ENCODE measurements around the gene WDR45B. TPM values are rescaled to one million over a fixed set of nuclear protein-coding genes. Genes with fewer than 3 reads are reported as not detected.

Gene WDR45B
- total RNA-seq, 1 experiment from 2014 or later = 62.5 TPM

DNA sequence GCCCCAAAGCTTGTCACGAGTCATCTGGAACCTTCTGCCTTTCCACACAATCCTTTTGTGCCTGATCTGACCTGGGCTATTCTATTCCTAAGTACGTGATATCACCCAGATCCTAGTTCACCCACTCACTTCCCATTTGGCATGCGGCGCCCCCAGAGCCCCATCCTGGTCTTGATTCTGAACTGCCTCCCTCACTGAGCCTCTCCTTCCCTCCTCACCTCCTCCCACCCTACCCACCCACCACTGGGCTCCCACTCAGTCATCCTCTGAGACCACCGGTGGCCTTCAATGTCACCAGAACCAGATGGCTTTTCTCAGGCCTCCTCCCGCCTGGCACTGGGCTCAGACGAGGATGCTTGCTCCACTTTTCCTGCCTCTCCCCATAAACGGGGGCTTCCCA, 18.5 kb downstream of the WDR45B start:
- DNase-seq (ENCODE audit: low read depth) = no peak

GRCh38 chr17:82627405-82627804, 20.8 kb downstream of the WDR45B start:
- DNase-seq (ENCODE audit: low read depth) = no peak

GRCh38 chr17:82623707-82624106, 24.5 kb downstream of the WDR45B start:
- no peak for DNase-seq (ENCODE audit: low read depth)

- no peak for DNase-seq (ENCODE audit: low read depth)
Measured at GRCh38 chr17:82619641-82620040, 28.6 kb downstream of the WDR45B start.

GRCh38 chr17:82619211-82619610, 29.0 kb downstream of the WDR45B start:
- DNase-seq (ENCODE audit: low read depth) = no peak

DNA sequence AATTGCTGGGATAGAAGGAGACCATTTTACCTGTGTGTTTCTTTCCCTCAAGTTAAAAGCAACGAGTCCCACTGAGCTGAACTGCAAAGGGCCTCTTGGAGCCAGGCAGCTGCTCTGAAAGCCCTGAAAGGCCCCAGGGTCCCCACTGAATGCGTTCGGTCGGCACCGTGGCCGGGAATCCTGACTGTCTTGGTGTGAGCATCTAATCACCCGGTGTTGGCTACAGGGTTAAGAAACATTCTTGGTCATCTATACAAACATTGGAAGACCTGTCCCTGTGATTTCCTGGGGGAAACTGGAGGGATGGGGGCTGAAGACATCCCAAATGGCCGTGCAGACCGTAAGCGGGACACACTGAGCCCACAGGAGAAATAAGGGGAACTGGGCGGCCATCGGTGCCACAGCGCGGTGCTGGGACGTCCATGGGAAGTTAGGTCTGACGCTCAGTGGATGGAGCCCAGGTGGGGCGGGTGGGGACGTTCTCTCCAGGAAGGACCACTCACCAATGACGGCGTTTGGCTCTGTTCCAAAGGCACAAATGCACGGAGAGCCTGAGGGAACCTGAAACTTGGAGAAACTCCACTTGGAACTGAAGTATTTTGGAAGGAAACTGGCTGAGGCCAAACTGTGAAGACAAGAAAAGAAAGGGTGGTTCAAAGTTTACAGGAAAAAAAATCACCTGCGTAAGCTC, 32.1 kb downstream of the WDR45B start:
- DNase-seq (ENCODE audit: low read depth) = no peak

DNA sequence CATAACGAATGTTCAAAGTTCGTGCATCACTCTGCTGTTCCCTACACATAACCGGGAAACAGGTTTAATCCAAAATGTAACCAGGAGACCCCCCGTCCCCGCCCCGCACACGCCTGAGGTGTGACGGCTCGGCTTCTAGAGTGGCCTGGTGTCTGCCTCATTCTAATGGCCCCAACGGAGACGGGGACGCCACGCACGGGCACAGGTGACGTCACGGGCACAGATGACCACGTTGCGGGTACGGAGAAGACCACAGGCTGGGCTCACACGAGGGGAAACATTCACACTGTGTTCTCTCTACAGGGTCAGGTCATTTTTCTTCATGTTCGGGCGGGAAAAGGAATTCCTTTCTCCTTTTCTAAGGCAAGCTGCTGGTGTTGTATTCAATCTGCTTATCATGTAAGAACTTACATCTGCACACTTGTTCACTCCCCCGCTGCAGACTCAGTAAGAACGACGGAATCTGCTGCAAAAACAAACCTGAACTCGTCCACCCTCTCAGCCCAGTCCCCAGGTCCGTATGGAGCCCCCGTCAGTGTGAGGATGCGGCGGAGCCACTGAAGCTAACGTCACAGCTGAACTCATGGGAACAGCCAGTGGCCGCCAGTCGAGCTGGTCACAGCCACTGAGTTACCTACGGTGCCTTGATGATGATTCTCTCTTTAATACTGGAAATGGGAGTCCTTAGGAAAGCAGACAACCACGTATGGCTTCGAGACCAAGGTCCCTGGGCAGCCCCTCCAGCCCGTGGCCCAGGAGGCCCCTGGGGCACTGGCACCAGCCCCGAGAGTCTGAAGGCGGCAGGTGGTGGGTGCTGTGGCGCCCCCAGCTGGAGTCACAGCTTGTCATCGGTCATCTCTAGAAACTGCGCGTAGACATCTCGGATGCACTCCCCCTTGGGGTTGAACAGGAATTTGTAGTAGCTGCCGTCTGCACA, 32.9 kb downstream of the WDR45B start:
- no peak for DNase-seq (ENCODE audit: low read depth)

GRCh38 chr17:82614095-82614631, 34.1 kb downstream of the WDR45B start:
- DNase-seq (ENCODE audit: low read depth) = no peak

DNA sequence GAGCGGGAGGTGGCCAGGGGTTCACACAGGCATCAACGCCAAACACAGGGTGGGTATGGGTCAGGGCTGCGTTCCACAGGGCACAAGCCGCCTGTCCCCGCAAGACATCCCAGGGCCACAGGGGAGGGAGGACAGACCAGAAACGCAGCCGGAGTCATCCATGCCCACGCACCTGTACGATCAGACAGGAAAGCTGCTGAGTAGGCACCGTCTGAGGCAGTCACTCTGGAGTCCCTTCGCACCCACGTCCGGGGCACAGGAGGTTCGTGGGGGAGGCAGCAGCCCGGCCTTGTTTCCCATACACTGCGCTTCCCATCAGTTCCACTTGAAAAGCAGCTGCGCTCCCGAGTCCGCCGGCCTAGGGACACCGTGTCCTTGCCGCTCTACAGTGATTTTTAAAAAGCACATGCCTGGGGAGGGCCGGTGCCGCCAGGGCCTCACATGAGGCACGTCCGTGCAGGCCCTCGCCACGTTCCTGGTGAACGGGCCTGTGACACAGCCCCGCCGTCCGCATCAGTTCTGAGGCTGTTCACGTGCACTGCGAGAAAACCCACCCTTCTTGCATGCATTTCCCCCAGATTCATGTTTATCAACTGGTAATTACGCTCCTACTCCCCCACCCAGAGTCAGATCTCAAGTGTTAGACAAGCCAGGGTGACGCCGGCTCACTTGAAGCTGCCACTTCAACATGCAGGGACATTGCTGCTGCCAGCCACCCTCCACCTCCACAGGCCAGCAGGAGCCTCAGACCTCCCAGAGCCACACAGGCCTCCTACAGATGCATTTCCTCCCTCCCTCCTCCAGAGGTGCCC, 34.8 kb downstream of the WDR45B start:
- no peak for DNase-seq (ENCODE audit: low read depth)

DNA sequence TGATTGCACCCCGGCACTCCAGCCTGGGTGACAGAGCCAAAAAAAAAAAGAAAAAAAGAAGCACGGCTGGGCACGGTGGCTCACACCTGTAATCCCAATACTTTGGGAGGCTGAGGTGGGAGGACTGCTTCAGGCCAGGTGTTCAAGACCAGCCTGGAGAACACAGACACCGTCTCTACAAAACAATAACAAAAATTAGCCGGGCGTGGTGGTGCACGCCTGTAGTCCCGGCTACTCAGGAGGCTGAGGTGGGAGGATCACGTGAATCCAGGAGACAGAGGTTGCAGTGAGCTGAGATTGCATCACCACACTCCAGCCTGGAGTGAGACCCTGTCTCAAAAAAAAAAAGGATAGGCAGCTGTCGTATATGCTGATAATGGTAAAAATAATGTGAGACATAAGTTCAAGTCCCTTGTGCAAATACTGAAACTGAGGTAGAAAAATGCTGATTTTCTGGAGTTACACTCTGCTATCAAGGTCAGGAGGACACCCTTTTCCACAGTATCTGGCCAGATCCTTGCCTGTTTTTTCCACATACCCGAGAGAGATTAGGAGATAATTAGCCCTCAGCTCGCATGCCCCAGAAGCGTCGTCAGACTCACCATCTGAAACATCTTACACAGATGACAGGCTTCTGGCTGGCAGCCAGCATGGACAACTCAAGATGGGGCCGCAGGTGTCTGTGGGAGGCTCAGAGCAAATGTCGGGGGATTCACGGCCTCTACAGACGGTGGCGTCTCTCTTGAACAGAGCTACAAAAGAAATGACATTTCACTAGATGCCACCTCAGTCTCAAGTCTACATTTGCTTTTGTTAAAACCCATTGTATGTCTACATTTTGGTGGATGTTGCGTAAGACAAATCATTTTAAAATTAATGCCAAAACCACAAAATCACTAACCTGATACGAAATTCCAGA, 36.8 kb downstream of the WDR45B start:
- DNase-seq (ENCODE audit: low read depth) = no peak

DNA sequence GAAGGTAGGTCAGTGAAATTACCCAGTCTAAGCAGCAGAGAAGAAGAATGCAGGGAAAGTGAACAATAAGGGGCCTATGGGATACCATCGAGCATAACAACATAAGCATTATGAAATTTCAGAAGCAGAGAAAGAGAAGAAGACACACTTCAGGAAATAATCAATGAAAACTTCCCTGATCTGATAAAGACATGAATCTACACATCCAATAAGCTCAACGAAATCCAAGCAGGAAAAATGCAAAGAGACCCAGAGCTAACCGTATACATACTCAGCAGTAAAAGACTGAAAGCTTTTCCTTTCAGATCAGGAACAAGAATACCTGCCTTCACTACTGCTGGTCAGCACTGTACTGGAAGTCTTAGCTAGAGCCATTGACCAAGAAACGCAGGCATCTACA, 38.6 kb downstream of the WDR45B start:
- no peak for DNase-seq (ENCODE audit: low read depth)

- DNase-seq (ENCODE audit: low read depth) = no peak
Measured at GRCh38 chr17:82608816-82609215, 39.4 kb downstream of the WDR45B start.

DNA sequence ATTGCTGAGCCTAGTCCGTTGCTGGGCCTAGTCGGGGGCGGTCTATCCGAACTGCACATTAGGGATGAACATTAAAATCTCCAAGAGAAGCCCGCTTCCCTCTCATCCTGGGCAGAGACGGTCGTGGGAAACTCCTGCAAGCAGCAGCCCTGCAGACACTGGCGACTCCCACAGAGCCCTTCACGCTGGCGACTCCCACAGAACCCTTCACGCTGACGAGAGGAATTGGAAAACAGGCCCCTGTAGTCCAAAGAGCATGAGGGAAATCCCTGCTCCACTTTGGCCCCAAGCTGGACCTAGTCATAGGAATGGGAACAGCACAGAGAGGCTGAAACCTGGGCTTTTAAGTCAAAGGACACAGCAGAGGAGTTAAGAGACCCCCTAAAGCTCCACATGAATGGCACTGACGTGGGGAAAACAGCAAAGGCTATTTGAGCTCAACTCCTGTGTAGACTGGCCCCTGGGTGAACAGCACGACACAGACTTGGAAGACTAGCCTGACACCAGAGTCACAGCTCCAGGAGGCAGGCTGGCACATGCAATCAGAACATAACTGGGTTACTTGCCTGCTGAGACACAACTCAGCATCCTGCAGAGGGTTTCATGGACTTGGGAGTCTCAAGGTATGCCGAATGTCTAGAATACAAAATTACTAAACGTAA, 42.2 kb downstream of the WDR45B start:
- DNase-seq (ENCODE audit: low read depth) = no peak

DNA sequence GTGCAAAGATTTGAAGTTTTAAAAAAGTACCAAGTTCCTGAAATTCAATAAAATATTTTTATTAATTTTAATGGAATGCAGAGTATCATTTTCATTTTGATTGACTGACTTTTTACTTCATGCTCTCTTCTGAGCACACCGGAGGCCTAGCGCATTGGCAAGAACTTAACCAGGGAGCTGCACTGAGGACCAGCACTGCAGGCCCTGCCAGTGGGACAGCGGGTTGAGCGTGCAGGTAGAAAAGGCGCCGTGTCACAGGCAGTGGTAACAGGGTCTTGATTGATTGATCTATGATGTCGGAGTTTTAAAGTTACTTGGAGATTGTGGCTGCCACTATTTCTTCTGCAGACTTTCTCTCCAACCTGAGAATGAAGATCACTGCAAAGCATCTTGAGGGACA, 43.7 kb downstream of the WDR45B start:
- DNase-seq (ENCODE audit: low read depth) = no peak

DNA sequence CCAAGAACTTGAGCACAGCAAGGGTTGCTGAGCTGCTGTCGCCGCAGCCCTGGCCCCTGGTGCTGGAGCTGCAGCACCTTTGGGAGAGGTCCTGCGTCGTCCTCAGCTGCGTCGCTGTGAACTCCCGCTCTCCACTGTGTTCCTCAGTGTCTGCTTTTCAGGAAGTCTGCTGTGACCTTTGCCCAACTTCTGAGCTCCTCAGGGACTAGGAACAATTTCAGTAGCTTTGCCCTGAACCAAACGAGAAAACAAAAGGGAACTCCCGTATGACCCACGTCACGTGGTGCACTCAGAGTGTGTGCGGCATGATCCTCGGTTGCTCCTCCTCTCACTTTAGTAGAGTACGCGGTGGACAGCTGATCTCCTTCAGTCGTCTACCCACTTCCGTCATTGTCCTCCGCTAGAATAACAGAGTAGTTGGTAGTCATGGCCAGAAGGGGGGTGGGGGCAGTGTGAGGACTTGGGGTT, 44.2 kb downstream of the WDR45B start:
- no peak for DNase-seq (ENCODE audit: low read depth)

GRCh38 chr17:82602986-82603710, 45.1 kb downstream of the WDR45B start:
- DNase-seq (ENCODE audit: low read depth) = no peak

- no peak for DNase-seq (ENCODE audit: low read depth)
Measured at GRCh38 chr17:82602487-82602886, 45.8 kb downstream of the WDR45B start.

DNA sequence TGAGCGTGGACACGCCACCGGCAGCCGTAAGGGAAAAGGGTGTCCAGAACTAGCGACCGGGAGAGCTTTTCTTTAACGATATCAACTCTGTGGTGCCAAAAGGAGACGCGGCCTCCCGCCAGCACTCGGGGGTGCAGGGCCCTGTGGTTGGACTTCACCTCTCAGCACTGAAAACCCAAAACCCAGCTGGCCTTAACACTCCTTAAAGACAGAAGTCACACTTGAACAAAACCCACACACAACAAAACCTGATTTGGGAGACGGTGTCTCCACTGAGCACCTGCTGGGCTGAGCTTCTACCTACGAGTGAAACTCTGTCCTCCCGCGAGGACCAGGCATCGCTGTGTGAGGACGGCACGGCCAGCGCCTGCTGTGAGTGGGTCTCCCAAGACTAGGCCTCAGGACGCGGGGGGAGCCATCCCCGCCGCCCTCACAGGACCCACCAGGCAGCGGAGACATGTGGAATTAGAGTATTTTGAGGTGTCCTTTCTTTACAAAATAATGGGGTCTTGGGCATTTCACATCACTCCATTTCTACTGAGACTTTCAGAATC, 46.7 kb downstream of the WDR45B start:
- no peak for DNase-seq (ENCODE audit: low read depth)
